B cell (primary cell): ENCODE data around the gene LPAR2. TPM values are rescaled to one million over a fixed set of nuclear protein-coding genes. Genes with fewer than 3 reads are reported as not detected.

Source experiments
- ATAC-seq: fragments of 200-7000 bp; cut with Tn5 transposase; one replicate; pipeline ENCODE4 v1.10.0; 2021; ENCODE audit warnings: low read depth, mild to moderate bottlenecking, moderate number of reproducible peaks, moderate library complexity
- CTCF ChIA-PET: fragments of 350-600 bp; sonication (Branson Sonifier 250); formaldehyde crosslinking; loops from one replicate; lab custom pipeline; 2021; ENCODE audit warnings: antibody characterized with exemption, inconsistent platforms; lab: Charles Lee
- POLR2A ChIA-PET: fragments of 350-600 bp; sonication (Branson Sonifier 250); formaldehyde crosslinking; loops from one replicate; lab custom pipeline; 2021; ENCODE audit warnings: antibody characterized with exemption; lab: Charles Lee
- DNase-seq: peaks from one replicate; pipeline ENCODE4 v3.0.0; 2013
- H2AFZ ChIP-seq: 2 replicates; pipeline ENCODE4 v1.6.1; 2012; ENCODE audit warnings: mild to moderate bottlenecking, low read depth, low read length; ENCODE audit not compliant: insufficient read depth, poor library complexity, severe bottlenecking
- H3K27ac ChIP-seq, 2 donors: 1 replicate in 1 of 2; 2 replicates in 1 of 2; pipeline ENCODE4 v1.5.1; 2012 to 2013; ENCODE audit warnings: low read length in 2 of 2, mild to moderate bottlenecking in 2 of 2, moderate library complexity in 1 of 2
- H3K27me3 ChIP-seq, 4 experiments: fragments of 200-600 bp in 1 of 4; sonication (generic) in 1 of 4; replicated peaks in 1 of 4; 1 replicate in 2 of 4; 2 replicates in 2 of 4; pipeline versions ENCODE4 v1.6.1 to v1.7.0; 2013 to 2016; ENCODE audit warnings: low read length in 3 of 4, mild to moderate bottlenecking in 2 of 4, mixed read lengths in 1 of 4, moderate library complexity in 1 of 4; ENCODE audit not compliant: insufficient read depth in 4 of 4, control insufficient read depth in 3 of 4; ENCODE audit errors: control extremely low read depth in 1 of 4
- H3K36me3 ChIP-seq, 2 experiments: replicated peaks in 1 of 2; 1 replicate in 1 of 2; 2 replicates in 1 of 2; pipeline versions ENCODE4 v1.6.1 to v1.7.1; 2013; ENCODE audit warnings: low read length in 1 of 2; ENCODE audit not compliant: insufficient read depth in 2 of 2, control insufficient read depth in 1 of 2; ENCODE audit errors: control extremely low read depth in 1 of 2, extremely low read depth in 1 of 2
- H3K4me1 ChIP-seq, 2 donors: fragments of 200-600 bp in 1 of 2; sonication (generic) in 1 of 2; 1 replicate in 1 of 2; 2 replicates in 1 of 2; pipeline versions ENCODE4 v1.5.1 to v1.6.1; 2013 to 2017; ENCODE audit warnings: low read length in 2 of 2; ENCODE audit not compliant: control insufficient read depth in 2 of 2, insufficient read depth in 2 of 2
- H3K4me2 ChIP-seq: replicated peaks from 2 replicates; pipeline ENCODE3; 2012; ENCODE audit warnings: mild to moderate bottlenecking, low read depth, low read length; ENCODE audit not compliant: poor library complexity, severe bottlenecking
- H3K4me3 ChIP-seq, 5 experiments: fragments of 200-600 bp in 1 of 5; sonication (generic) in 1 of 5; 1 replicate in 3 of 5; 2 replicates in 2 of 5; pipeline versions ENCODE4 v1.5.1 to v1.7.0; 2011 to 2016; ENCODE audit warnings: low read length in 4 of 5, mild to moderate bottlenecking in 4 of 5, low read depth in 2 of 5, control low read depth in 1 of 5, moderate library complexity in 1 of 5; ENCODE audit not compliant: insufficient read depth in 1 of 5; ENCODE audit errors: control extremely low read depth in 1 of 5, extremely low read depth in 1 of 5
- H3K79me2 ChIP-seq: fragments of 200-600 bp; sonication (generic); one replicate; pipeline ENCODE4 v1.6.0; 2016; ENCODE audit warnings: low read length; ENCODE audit not compliant: control insufficient read depth, insufficient read depth
- H3K9ac ChIP-seq: fragments of 200-600 bp; sonication (generic); 2 replicates; pipeline ENCODE4 v1.6.1; 2017; ENCODE audit warnings: mild to moderate bottlenecking, low read length, moderate library complexity
- H3K9me3 ChIP-seq, 3 donors: one replicate each; pipeline versions ENCODE4 v1.6.1 to v1.7.1; 2013; ENCODE audit warnings: low read length in 2 of 3; ENCODE audit not compliant: control insufficient read depth in 2 of 3, insufficient read depth in 1 of 3; ENCODE audit errors: control extremely low read depth in 1 of 3
- H4K20me1 ChIP-seq: 2 replicates; pipeline ENCODE4 v1.6.0; 2012; ENCODE audit warnings: mild to moderate bottlenecking, low read length; ENCODE audit not compliant: insufficient read depth, control insufficient read depth, poor library complexity, severe bottlenecking
- H3K27ac Mint-ChIP-seq: one replicate; pipeline ENCODE4 v1.8.0; 2021; ENCODE audit warnings: mixed read lengths
- H3K27me3 Mint-ChIP-seq: one replicate; pipeline ENCODE4 v1.8.0; 2021; ENCODE audit warnings: mixed read lengths
- H3K4me1 Mint-ChIP-seq: one replicate; pipeline ENCODE4 v1.8.0; 2021; ENCODE audit warnings: mixed read lengths
- H3K4me3 Mint-ChIP-seq: one replicate; pipeline ENCODE4 v1.8.0; 2021; ENCODE audit warnings: mixed read lengths
- H3K9me3 Mint-ChIP-seq: one replicate; pipeline ENCODE4 v1.8.0; 2022; ENCODE audit warnings: mixed read lengths; ENCODE audit not compliant: insufficient read depth
- CTCF ChIP-seq: fragments of 200-600 bp; IDR thresholded peaks from one replicate; pipeline ENCODE4 v1.8.0; 2022; ENCODE audit warnings: antibody characterized with exemption, mild to moderate bottlenecking
- EZH2 ChIP-seq: IDR thresholded peaks from 2 replicates; pipeline ENCODE4 v1.6.1; 2012; ENCODE audit warnings: borderline replicate concordance, low read depth, mild to moderate bottlenecking, moderate library complexity, low read length; ENCODE audit not compliant: insufficient read depth, poor library complexity, severe bottlenecking
- WGBS: methylation state at CpG from one replicate; pipeline ENCODE4 v1.1.5; 2013; ENCODE audit warnings: missing lambda C conversion rate; ENCODE audit not compliant: insufficient coverage; 5-methylcytosine and 5-hydroxymethylcytosine counted together
- intact Hi-C: fragments of 100-400 bp; cut with micrococcal nuclease; formaldehyde crosslinking; loops from one replicate; pipeline ENCODE4 v1.10.0; 2022
- polyA plus RNA-seq: library from polyadenylated mRNA; depleted of rRNA; stranded (reverse); fragments of >200 nt; gene quantifications from 2 replicates; pipeline ENCODE4 v1.2.3, GENCODE V29; 2012
- total RNA-seq, 2 donors: library from RNA; stranded (reverse); fragments of 120-200 nt in 1 of 2; gene quantifications; 1 replicate in 1 of 2; 2 replicates in 1 of 2; pipeline versions ENCODE4 v1.2.3 to v1.2.4, GENCODE V29; 2013 to 2022

LPAR2 gene
- total and polyA plus RNA-seq, 2 donors (not counting 1 experiment from before 2014, with no cell fraction given) = 27.1 to 37.2 TPM

- no peaks in the 10 kb centered on the region for H3K27me3 ChIP-seq
- no peak overlapping the region for H3K4me2 ChIP-seq
- Mint-ChIP-seq H3K9me3 (no peaks in the 10 kb centered on the region), H3K4me1 (peaks cover 18% of the 10 kb centered on the region), H3K27ac (peak overlapping the region; percentile 26), H3K4me3 (no peak overlapping the region), H3K27me3 (no peaks in the 10 kb centered on the region)
- DNase-seq (no peak), ATAC-seq (no peak)
- H3K4me3 ChIP-seq = no peak overlapping the region
- peaks cover 17 to 21% of the 10 kb centered on the region in 2 donors for H3K4me1 ChIP-seq
- no peak overlapping the region for H2AFZ ChIP-seq
- 95% methylated on average over 12 of the region's 17 CpGs for WGBS
- ChIA-PET POLR2A (interaction anchor here (0.5 to 3.7 kb wide), 2 partner anchors 16 to 18 kb away, joined by 7 to 22 read pairs; partner anchors contain the start of gene ATP13A1), CTCF (interaction anchor here (1.7 to 2.6 kb wide), 2 partner anchors 90 to 115 kb away, joined by 4 to 49 read pairs; partner anchors contain the start of gene YJEFN3)
- H3K36me3 ChIP-seq = peaks cover 0 to 63% of the 10 kb centered on the region in 2 experiments
- H3K9me3 ChIP-seq = no peaks in the 10 kb centered on the region
- no peak for TF ChIP-seq EZH2
- TF ChIP-seq CTCF = no peak
- H4K20me1 ChIP-seq = peaks cover 10% of the 10 kb centered on the region
- peaks cover 30% of the 10 kb centered on the region for H3K79me2 ChIP-seq
- no peak overlapping the region for H3K9ac ChIP-seq
- intact Hi-C loops = no loop called here
- no peak overlapping the region for H3K27ac ChIP-seq
Measured at GRCh38 chr19:19645233-19645870, 17.3 kb upstream of the LPAR2 start.

- no peak for TF ChIP-seq CTCF
- no peak for TF ChIP-seq EZH2
- peak overlapping the region; percentile 98 for H3K4me2 ChIP-seq
- H3K9me3 ChIP-seq = no peaks in the 10 kb centered on the region
- DNase-seq (no peak), ATAC-seq (no peak)
- Mint-ChIP-seq H3K4me1 (peaks cover 18% of the 10 kb centered on the region), H3K27ac (peak overlapping the region; percentile 98), H3K4me3 (peak overlapping the region; percentile 99), H3K9me3 (no peaks in the 10 kb centered on the region), H3K27me3 (no peaks in the 10 kb centered on the region)
- H3K36me3 ChIP-seq = peaks cover 0 to 65% of the 10 kb centered on the region in 2 experiments
- POLR2A ChIA-PET = interaction anchor here (0.6 to 3.7 kb wide), 6 partner anchors 17 to 187 kb away, joined by 3 to 22 read pairs (median 8); partner anchors contain the start of gene ATP13A1
- H2AFZ ChIP-seq = peak overlapping the region; percentile 76
- H3K27me3 ChIP-seq = no peaks in the 10 kb centered on the region
- H3K4me1 ChIP-seq = peaks cover 17 to 21% of the 10 kb centered on the region in 2 donors
- no CpG with 5 or more reads among the region's 5 CpGs for WGBS
- H3K9ac ChIP-seq = peak overlapping the region; percentile 96
- peak overlapping the region in 4 of 5 experiments; percentile 95 to 100 (median 97) for H3K4me3 ChIP-seq
- intact Hi-C loops = no loop called here
- peaks cover 43% of the 10 kb centered on the region for H3K79me2 ChIP-seq
- peak overlapping the region; percentile 95 to 98 for H3K27ac ChIP-seq
- H4K20me1 ChIP-seq = peaks cover 10% of the 10 kb centered on the region
- CTCF ChIA-PET = interaction anchor here (0.6 to 2.6 kb wide), 17 partner anchors 10 to 316 kb away, joined by 3 to 49 read pairs (median 4); partner anchors contain the start of genes ATP13A1 and YJEFN3
Measured at GRCh38 chr19:19644054-19644388, 16.0 kb upstream of the LPAR2 start.
